ENCODE data around the gene HBD. TPM values are rescaled to one million over a fixed set of nuclear protein-coding genes. Genes with fewer than 3 reads are reported as not detected.

The HBD gene
- total and polyA plus RNA-seq, 9 of the 15 experiments (the other 6 are each of a cell fraction or from before 2014, with no cell fraction given) = 11.8 to 169 (median 36.0) TPM

- ChIA-PET CTCF (ENCODE audit: low intra/inter-chr PET ratio) (interaction anchor here (1.0 kb wide), 1 partner anchor 73 kb away, joined by 3 read pairs; no protein-coding TSS in a partner anchor), POLR2A (interaction anchor here (0.9 kb wide), 1 partner anchor 72 kb away, joined by 3 read pairs; no protein-coding TSS in a partner anchor)
- ATAC-seq (peak; percentile 56), DNase-seq (ENCODE audit: extremely low read depth in 1 of 4, low spot score in 3 of 4) (no peak), FAIRE-seq (no peak)
- Histone ChIP-seq H3K4me2 (ENCODE audit: insufficient read depth, low read length) (no peak overlapping the region; the same call in 1 of the 2 replicates), H3K4me3 (no peak overlapping the region), H3K36me3 (ENCODE audit: control insufficient read depth, insufficient read depth, low read length) (no peaks in the 10 kb centered on the region), H3K9me3 (replicated peaks; ENCODE audit: control insufficient read depth, insufficient read depth, low read depth, low read length) (no peaks in the 10 kb centered on the region), H3K79me2 (ENCODE audit: control insufficient read depth, insufficient read depth, low read length) (no peaks in the 10 kb centered on the region), H4K20me1 (replicated peaks; ENCODE audit: control insufficient read depth, insufficient read depth, low read length) (no peaks in the 10 kb centered on the region), H3K9me1 (ENCODE audit: control insufficient read depth, insufficient read depth, low read length) (no peaks in the 10 kb centered on the region), H3K9ac (ENCODE audit: insufficient read depth in 1 of 2, low read depth in 2 of 2, low read length in 2 of 2) (no peak overlapping the region), H3K27me3 (ENCODE audit: control insufficient read depth in 2 of 2, insufficient read depth in 2 of 2, low read length in 2 of 2) (no peaks in the 10 kb centered on the region), H3K27ac (ENCODE audit: extremely low read depth, low read depth, low read length) (no peak overlapping the region; the same call in 2 of the 3 replicates), H3K4me1 (replicated peaks in 1 of 2; ENCODE audit: control insufficient read depth in 2 of 2, insufficient read depth in 2 of 2, low read length in 2 of 2) (peaks cover 6 to 18% of the 10 kb centered on the region in 2 experiments; a peak in 4 of 5 replicates), H2AFZ (ENCODE audit: low read depth, low read length) (peak overlapping the region; percentile 88)
- no TSS peak for BruUV-seq (replicated peaks)
- intact Hi-C loops (cut with micrococcal nuclease) (loop anchor here (2.0 kb wide), 1 partner anchor 72 kb away; no protein-coding TSS in a partner anchor), in situ Hi-C loops (cut with MboI) (no loop called here)
- TF ChIP-seq SMAD4 (CRISPR knock-in tag; conservative IDR thresholded peaks at IDR 0.05) (no peak), RAD21 (CRISPR knock-in tag; conservative IDR thresholded peaks at IDR 0.05 in 1 of 2, IDR thresholded peaks at IDR 0.05 in 1 of 2) (peak in 1 of 2 experiments; percentile 49; a peak in 1 of 4 replicates), GTF2B (IDR thresholded peaks at IDR 0.05; ENCODE audit: extremely low read depth, insufficient read length) (no peak), NFRKB (IDR thresholded peaks at IDR 0.05; ENCODE audit: low read depth) (no peak), KLF1 (tag; IDR thresholded peaks at IDR 0.05) (no peak), ZNF431 (CRISPR knock-in tag; IDR thresholded peaks at IDR 0.05) (peak; percentile 45; the same call in 1 of the 2 replicates), ETV1 (tag; conservative IDR thresholded peaks at IDR 0.05; ENCODE audit: low read depth) (no peak), ZBED1 (IDR thresholded peaks at IDR 0.05) (no peak), NFIC (IDR thresholded peaks at IDR 0.05) (0 out of 2 replicates have a peak, but pooled peaks have one; percentile 5)
- TF ChIP-seq, protein P1, sequence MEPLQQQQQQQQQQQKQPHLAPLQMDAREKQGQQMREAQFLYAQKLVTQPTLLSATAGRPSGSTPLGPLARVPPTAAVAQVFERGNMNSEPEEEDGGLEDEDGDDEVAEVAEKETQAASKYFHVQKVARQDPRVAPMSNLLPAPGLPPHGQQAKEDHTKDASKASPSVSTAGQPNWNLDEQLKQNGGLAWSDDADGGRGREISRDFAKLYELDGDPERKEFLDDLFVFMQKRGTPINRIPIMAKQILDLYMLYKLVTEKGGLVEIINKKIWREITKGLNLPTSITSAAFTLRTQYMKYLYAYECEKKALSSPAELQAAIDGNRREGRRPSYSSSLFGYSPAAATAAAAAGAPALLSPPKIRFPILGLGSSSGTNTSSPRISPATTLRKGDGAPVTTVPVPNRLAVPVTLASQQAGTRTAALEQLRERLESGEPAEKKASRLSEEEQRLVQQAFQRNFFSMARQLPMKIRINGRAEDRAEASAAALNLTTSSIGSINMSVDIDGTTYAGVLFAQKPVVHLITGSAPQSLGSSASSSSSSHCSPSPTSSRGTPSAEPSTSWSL (CRISPR knock-in tag; IDR thresholded peaks at IDR 0.05; ENCODE audit: borderline replicate concordance) = no peak
- TF ChIP-seq, protein P2, sequence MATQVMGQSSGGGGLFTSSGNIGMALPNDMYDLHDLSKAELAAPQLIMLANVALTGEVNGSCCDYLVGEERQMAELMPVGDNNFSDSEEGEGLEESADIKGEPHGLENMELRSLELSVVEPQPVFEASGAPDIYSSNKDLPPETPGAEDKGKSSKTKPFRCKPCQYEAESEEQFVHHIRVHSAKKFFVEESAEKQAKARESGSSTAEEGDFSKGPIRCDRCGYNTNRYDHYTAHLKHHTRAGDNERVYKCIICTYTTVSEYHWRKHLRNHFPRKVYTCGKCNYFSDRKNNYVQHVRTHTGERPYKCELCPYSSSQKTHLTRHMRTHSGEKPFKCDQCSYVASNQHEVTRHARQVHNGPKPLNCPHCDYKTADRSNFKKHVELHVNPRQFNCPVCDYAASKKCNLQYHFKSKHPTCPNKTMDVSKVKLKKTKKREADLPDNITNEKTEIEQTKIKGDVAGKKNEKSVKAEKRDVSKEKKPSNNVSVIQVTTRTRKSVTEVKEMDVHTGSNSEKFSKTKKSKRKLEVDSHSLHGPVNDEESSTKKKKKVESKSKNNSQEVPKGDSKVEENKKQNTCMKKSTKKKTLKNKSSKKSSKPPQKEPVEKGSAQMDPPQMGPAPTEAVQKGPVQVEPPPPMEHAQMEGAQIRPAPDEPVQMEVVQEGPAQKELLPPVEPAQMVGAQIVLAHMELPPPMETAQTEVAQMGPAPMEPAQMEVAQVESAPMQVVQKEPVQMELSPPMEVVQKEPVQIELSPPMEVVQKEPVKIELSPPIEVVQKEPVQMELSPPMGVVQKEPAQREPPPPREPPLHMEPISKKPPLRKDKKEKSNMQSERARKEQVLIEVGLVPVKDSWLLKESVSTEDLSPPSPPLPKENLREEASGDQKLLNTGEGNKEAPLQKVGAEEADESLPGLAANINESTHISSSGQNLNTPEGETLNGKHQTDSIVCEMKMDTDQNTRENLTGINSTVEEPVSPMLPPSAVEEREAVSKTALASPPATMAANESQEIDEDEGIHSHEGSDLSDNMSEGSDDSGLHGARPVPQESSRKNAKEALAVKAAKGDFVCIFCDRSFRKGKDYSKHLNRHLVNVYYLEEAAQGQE (IDR thresholded peaks at IDR 0.05; ENCODE audit: borderline replicate concordance) = peak; percentile 46; the same call in 1 of the 2 replicates
- TF ChIP-seq, protein P2 (CRISPR knock-in tag; IDR thresholded peaks at IDR 0.05; ENCODE audit: low read depth) = no peak
- WGBS (ENCODE audit: insufficient coverage, low coverage, missing lambda C conversion rate) = 38% methylated on average over 3 of the region's 3 CpGs
These were observed 37.6 kb downstream of the HBD start for GRCh38 chr11:5196731-5197130.

Data from K562 (cell line).